HEK293 (cell line): ENCODE measurements around the gene AIM2.
"Not testable (repeated sequence)": the region's sequence is repeated elsewhere in the genome, so short reads cannot be mapped to it uniquely, and the experiment has no call there.

Experiments used
- CTCF ChIA-PET: fragments of 350-600 bp; formaldehyde crosslinking; extraction: SDS; loops from one replicate; lab custom pipeline; 2021; ENCODE audit warnings: antibody characterized with exemption; lab: Yijun Ruan, JAX
- POLR2A ChIA-PET: fragments of 300-600 bp; formaldehyde crosslinking; extraction: SDS; loops from one replicate; lab custom pipeline; 2020; ENCODE audit warnings: antibody characterized with exemption, inconsistent platforms; lab: Yijun Ruan, JAX
- H3K27ac ChIP-seq: fragments of 200-500 bp; sonication (Bioruptor generic); 2 replicates; pipeline ENCODE4 v1.5.1; 2014; ENCODE audit warnings: low read depth, low read length, control low read depth, inconsistent platforms; ENCODE audit errors: extremely low read depth
- H3K36me3 ChIP-seq, 2 experiments: fragments of 200-500 bp in 1 of 2; sonication (Bioruptor generic) in 1 of 2; 1 replicate in 1 of 2; 2 replicates in 1 of 2; pipeline ENCODE4 v1.5.1; 2014 to 2017; ENCODE audit warnings: inconsistent platforms in 2 of 2, low read length in 2 of 2; ENCODE audit not compliant: control insufficient read depth in 2 of 2, insufficient read depth in 1 of 2
- H3K4me1 ChIP-seq: fragments of 200-500 bp; sonication (Bioruptor generic); 2 replicates; pipeline ENCODE4 v1.5.1; 2014; ENCODE audit warnings: mild to moderate bottlenecking, low read length, inconsistent platforms; ENCODE audit not compliant: control insufficient read depth, insufficient read depth
- H3K4me3 ChIP-seq: 2 replicates; pipeline ENCODE4 v1.5.1; 2011; ENCODE audit warnings: low read depth, mild to moderate bottlenecking, control low read depth, low read length, moderate library complexity
- H3K9me3 ChIP-seq: fragments of 200-500 bp; sonication (Bioruptor generic); 2 replicates; pipeline ENCODE4 v1.5.1; 2014; ENCODE audit warnings: low read depth, low read length, inconsistent platforms; ENCODE audit not compliant: control insufficient read depth, insufficient read depth
- EGR2 ChIP-seq: fragments of 450-650 bp; formaldehyde crosslinking; IDR thresholded peaks from 2 replicates; pipeline ENCODE4 v1.5.1; 2016; ENCODE audit warnings: low read depth, missing biosample characterization, missing genetic modification characterization
- FEZF1 ChIP-seq: fragments of 450-650 bp; formaldehyde crosslinking; IDR thresholded peaks from 2 replicates; pipeline ENCODE4 v1.5.1; 2016; ENCODE audit warnings: missing biosample characterization, missing genetic modification characterization
- GLI2 ChIP-seq: fragments of 450-650 bp; formaldehyde crosslinking; IDR thresholded peaks from 2 replicates; pipeline ENCODE4; 2017; ENCODE audit warnings: missing biosample characterization, missing genetic modification characterization, low read depth, borderline replicate concordance
- ZBTB8A ChIP-seq: fragments of 450-650 bp; formaldehyde crosslinking; IDR thresholded peaks from 2 replicates; pipeline ENCODE4 v1.5.1; 2016; ENCODE audit warnings: missing biosample characterization, missing genetic modification characterization
- ZIC2 ChIP-seq: fragments of 450-650 bp; formaldehyde crosslinking; IDR thresholded peaks from 2 replicates; pipeline ENCODE4 v1.5.1; 2016; ENCODE audit warnings: missing biosample characterization, missing genetic modification characterization
- ZNF114 ChIP-seq: fragments of 450-650 bp; formaldehyde crosslinking; IDR thresholded peaks from 2 replicates; pipeline ENCODE4 v1.5.0; 2017; ENCODE audit warnings: missing biosample characterization, missing genetic modification characterization
- ZNF157 ChIP-seq: fragments of 450-650 bp; formaldehyde crosslinking; IDR thresholded peaks from 2 replicates; pipeline ENCODE4 v1.5.1; 2016; ENCODE audit warnings: missing biosample characterization, missing genetic modification characterization
- ZNF398 ChIP-seq: fragments of 450-650 bp; formaldehyde crosslinking; IDR thresholded peaks from 2 replicates; pipeline ENCODE4 v1.5.1; 2017; ENCODE audit warnings: missing biosample characterization, missing genetic modification characterization
- ZNF404 ChIP-seq: fragments of 450-650 bp; formaldehyde crosslinking; IDR thresholded peaks from 2 replicates; pipeline ENCODE4 v1.5.1; 2017; ENCODE audit warnings: missing biosample characterization, missing genetic modification characterization
- ZNF544 ChIP-seq: fragments of 450-650 bp; formaldehyde crosslinking; IDR thresholded peaks from 2 replicates; pipeline ENCODE4 v1.5.0; 2017; ENCODE audit warnings: missing biosample characterization, missing genetic modification characterization
- ZNF660 ChIP-seq: fragments of 450-650 bp; IDR thresholded peaks from 2 replicates; pipeline ENCODE4 v1.5.1; 2018; ENCODE audit warnings: missing biosample characterization, mild to moderate bottlenecking, missing genetic modification characterization
- ZSCAN16 ChIP-seq: fragments of 450-650 bp; formaldehyde crosslinking; IDR thresholded peaks from 2 replicates; pipeline ENCODE4 v1.5.1; 2016; ENCODE audit warnings: missing biosample characterization, missing genetic modification characterization
- TF ChIP-seq, protein P1 (sequence below): fragments of 450-650 bp; formaldehyde crosslinking; IDR thresholded peaks from 2 replicates; pipeline ENCODE4 v1.5.1; 2016; ENCODE audit warnings: missing biosample characterization, missing genetic modification characterization, borderline replicate concordance
- TF ChIP-seq, protein P2 (sequence below): fragments of 450-650 bp; formaldehyde crosslinking; IDR thresholded peaks from 2 replicates; pipeline ENCODE4 v1.5.1; 2016; ENCODE audit warnings: missing biosample characterization, missing genetic modification characterization
- TF ChIP-seq, protein P3 (sequence below): fragments of 450-650 bp; formaldehyde crosslinking; IDR thresholded peaks from 2 replicates; pipeline ENCODE4 v1.5.1; 2016; ENCODE audit warnings: missing biosample characterization, missing genetic modification characterization, borderline replicate concordance

Gene AIM2

GRCh38 chr1:159113596-159114433 is 37.2 kb upstream of the AIM2 start (continued):
- TF ChIP-seq, protein P1, sequence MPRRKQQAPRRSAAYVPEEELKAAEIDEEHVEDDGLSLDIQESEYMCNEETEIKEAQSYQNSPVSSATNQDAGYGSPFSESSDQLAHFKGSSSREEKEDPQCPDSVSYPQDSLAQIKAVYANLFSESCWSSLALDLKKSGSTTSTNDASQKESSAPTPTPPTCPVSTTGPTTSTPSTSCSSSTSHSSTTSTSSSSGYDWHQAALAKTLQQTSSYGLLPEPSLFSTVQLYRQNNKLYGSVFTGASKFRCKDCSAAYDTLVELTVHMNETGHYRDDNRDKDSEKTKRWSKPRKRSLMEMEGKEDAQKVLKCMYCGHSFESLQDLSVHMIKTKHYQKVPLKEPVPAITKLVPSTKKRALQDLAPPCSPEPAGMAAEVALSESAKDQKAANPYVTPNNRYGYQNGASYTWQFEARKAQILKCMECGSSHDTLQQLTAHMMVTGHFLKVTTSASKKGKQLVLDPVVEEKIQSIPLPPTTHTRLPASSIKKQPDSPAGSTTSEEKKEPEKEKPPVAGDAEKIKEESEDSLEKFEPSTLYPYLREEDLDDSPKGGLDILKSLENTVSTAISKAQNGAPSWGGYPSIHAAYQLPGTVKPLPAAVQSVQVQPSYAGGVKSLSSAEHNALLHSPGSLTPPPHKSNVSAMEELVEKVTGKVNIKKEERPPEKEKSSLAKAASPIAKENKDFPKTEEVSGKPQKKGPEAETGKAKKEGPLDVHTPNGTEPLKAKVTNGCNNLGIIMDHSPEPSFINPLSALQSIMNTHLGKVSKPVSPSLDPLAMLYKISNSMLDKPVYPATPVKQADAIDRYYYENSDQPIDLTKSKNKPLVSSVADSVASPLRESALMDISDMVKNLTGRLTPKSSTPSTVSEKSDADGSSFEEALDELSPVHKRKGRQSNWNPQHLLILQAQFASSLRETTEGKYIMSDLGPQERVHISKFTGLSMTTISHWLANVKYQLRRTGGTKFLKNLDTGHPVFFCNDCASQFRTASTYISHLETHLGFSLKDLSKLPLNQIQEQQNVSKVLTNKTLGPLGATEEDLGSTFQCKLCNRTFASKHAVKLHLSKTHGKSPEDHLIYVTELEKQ (tag by site-specific recombination) = no peak
- TF ChIP-seq EGR2 (tag by site-specific recombination) = no peak
- TF ChIP-seq ZNF398 (tag by site-specific recombination) = no peak
- no peak for TF ChIP-seq ZNF404
- TF ChIP-seq, protein P2, sequence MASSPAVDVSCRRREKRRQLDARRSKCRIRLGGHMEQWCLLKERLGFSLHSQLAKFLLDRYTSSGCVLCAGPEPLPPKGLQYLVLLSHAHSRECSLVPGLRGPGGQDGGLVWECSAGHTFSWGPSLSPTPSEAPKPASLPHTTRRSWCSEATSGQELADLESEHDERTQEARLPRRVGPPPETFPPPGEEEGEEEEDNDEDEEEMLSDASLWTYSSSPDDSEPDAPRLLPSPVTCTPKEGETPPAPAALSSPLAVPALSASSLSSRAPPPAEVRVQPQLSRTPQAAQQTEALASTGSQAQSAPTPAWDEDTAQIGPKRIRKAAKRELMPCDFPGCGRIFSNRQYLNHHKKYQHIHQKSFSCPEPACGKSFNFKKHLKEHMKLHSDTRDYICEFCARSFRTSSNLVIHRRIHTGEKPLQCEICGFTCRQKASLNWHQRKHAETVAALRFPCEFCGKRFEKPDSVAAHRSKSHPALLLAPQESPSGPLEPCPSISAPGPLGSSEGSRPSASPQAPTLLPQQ (tag by site-specific recombination) = no peak
- TF ChIP-seq, protein P3, sequence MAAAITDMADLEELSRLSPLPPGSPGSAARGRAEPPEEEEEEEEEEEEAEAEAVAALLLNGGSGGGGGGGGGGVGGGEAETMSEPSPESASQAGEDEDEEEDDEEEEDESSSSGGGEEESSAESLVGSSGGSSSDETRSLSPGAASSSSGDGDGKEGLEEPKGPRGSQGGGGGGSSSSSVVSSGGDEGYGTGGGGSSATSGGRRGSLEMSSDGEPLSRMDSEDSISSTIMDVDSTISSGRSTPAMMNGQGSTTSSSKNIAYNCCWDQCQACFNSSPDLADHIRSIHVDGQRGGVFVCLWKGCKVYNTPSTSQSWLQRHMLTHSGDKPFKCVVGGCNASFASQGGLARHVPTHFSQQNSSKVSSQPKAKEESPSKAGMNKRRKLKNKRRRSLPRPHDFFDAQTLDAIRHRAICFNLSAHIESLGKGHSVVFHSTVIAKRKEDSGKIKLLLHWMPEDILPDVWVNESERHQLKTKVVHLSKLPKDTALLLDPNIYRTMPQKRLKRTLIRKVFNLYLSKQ = no peak

- H3K4me3 ChIP-seq, CTCF ChIA-PET, H3K27ac ChIP-seq, H3K36me3 ChIP-seq, POLR2A ChIA-PET, H3K4me1 ChIP-seq, H3K9me3 ChIP-seq: not testable (repeated sequence)
Measured at GRCh38 chr1:159103021-159103420, 26.5 kb upstream of the AIM2 start.

GRCh38 chr1:159100589-159100988 is 24.0 kb upstream of the AIM2 start:
- POLR2A ChIA-PET = no interaction called here
- no peak for TF ChIP-seq ZSCAN16 (tag by site-specific recombination)
- TF ChIP-seq ZNF544 (tag by site-specific recombination) = no peak
- no peak for TF ChIP-seq ZNF398 (tag by site-specific recombination)
- TF ChIP-seq ZNF660 (tag by site-specific recombination) = no peak
- TF ChIP-seq ZIC2 (tag by site-specific recombination) = no peak
- TF ChIP-seq ZBTB8A (tag by site-specific recombination) = no peak
- no peak for TF ChIP-seq FEZF1 (tag by site-specific recombination)
- no peak for TF ChIP-seq GLI2 (tag by site-specific recombination)
- TF ChIP-seq ZNF114 = no peak
- TF ChIP-seq ZNF157 (tag by site-specific recombination) = no peak
- H3K9me3 ChIP-seq = no peaks in the 10 kb centered on the region
- CTCF ChIA-PET = no interaction called here
- H3K27ac ChIP-seq = no peak overlapping the region
- H3K4me3 ChIP-seq = no peak overlapping the region
- H3K36me3 ChIP-seq = no peaks in the 10 kb centered on the region
- H3K4me1 ChIP-seq = no peaks in the 10 kb centered on the region
